K562 (cell line): ENCODE measurements around the gene ORAI3. TPM values are rescaled to one million over a fixed set of nuclear protein-coding genes. Genes with fewer than 3 reads are reported as not detected.

ENCODE experiments used
- CC2D1A ChIP-seq: fragments of 450-650 bp; IDR thresholded peaks from 2 replicates; pipeline ENCODE4 v1.6.1; 2017; ENCODE audit warnings: mild to moderate bottlenecking
- CEBPG ChIP-seq, 3 experiments: fragments of 200-800 bp in 1 of 3; sonication (Bioruptor generic) in 1 of 3; sonication (generic) in 1 of 3; formaldehyde crosslinking in 1 of 3; IDR thresholded peaks in 2 of 3; conservative IDR thresholded peaks in 1 of 3; 2 replicates each; pipeline versions ENCODE4 v1.6.1 to v1.8.0; 2016 to 2022; ENCODE audit warnings: missing compliant biosample characterization in 2 of 3, missing genetic modification characterization in 2 of 3, mild to moderate bottlenecking in 1 of 3, missing genetic modification reagents in 1 of 3
- CEBPZ ChIP-seq: fragments of 150-350 bp; IDR thresholded peaks from 2 replicates; pipeline ENCODE4 v1.6.1; 2014; ENCODE audit warnings: low read depth, mild to moderate bottlenecking, low read length, borderline replicate concordance
- CSDE1 ChIP-seq, 2 experiments: fragments of 450-650 bp; IDR thresholded peaks; 2 replicates each; pipeline ENCODE4 v1.6.1; 2016; ENCODE audit warnings: mild to moderate bottlenecking in 1 of 2
- DPF2 ChIP-seq: fragments of 450-650 bp; IDR thresholded peaks from 2 replicates; pipeline ENCODE4 v1.6.1; 2016
- FIP1L1 ChIP-seq: fragments of 200-400 bp; formaldehyde crosslinking; IDR thresholded peaks from 2 replicates; pipeline ENCODE4 v1.6.1; 2018; ENCODE audit warnings: mild to moderate bottlenecking, low read depth, low read length; ENCODE audit not compliant: poor library complexity, severe bottlenecking
- FOXO4 ChIP-seq: fragments of 450-650 bp; formaldehyde crosslinking; IDR thresholded peaks from 2 replicates; pipeline ENCODE4 v1.4.0; 2020; ENCODE audit warnings: mild to moderate bottlenecking, moderate library complexity
- KAT7 ChIP-seq: sonication (generic); formaldehyde crosslinking; IDR thresholded peaks from 2 replicates; pipeline ENCODE4 v1.8.0; 2022; ENCODE audit warnings: missing genetic modification reagents, mild to moderate bottlenecking, borderline replicate concordance
- MBD1 ChIP-seq: fragments of 250-450 bp; sonication (Bioruptor Pico); IDR thresholded peaks from 2 replicates; pipeline ENCODE4 v1.8.0; 2022; ENCODE audit warnings: inconsistent platforms
- MEF2D ChIP-seq: conservative IDR thresholded peaks from 2 replicates; pipeline ENCODE4 v1.6.1; 2016; ENCODE audit warnings: low read depth, missing genetic modification characterization, missing compliant biosample characterization
- POLR2B ChIP-seq: fragments of 450-650 bp; IDR thresholded peaks from 2 replicates; pipeline ENCODE4 v1.6.1; 2018; ENCODE audit warnings: low read depth; ENCODE audit not compliant: partially characterized antibody
- RHOXF2B ChIP-seq: fragments of 250-450 bp; sonication (Bioruptor Pico); conservative IDR thresholded peaks from 2 replicates; pipeline ENCODE4 v1.5.1; 2021
- SAFB ChIP-seq: fragments of 200-400 bp; formaldehyde crosslinking; IDR thresholded peaks from 2 replicates; pipeline ENCODE4 v1.6.1; 2017; ENCODE audit warnings: low read depth, low read length, borderline replicate concordance
- THAP7 ChIP-seq: fragments of 250-450 bp; sonication (Bioruptor Pico); IDR thresholded peaks from 2 replicates; pipeline ENCODE4 v1.5.0; 2021
- UBTF ChIP-seq, 2 experiments: IDR thresholded peaks; 2 replicates each; pipeline ENCODE4 v1.6.1; 2012; ENCODE audit warnings: improper control_type of control experiment in 2 of 2, low read depth in 2 of 2, low read length in 2 of 2, borderline replicate concordance in 1 of 2
- ZKSCAN3 ChIP-seq: fragments of 250-450 bp; sonication (Bioruptor Pico); IDR thresholded peaks from 2 replicates; pipeline ENCODE4 v1.4.0; 2020
- ZNF217 ChIP-seq: sonication (generic); formaldehyde crosslinking; IDR thresholded peaks from 2 replicates; pipeline ENCODE4 v1.8.0; 2022; ENCODE audit warnings: mild to moderate bottlenecking, missing genetic modification reagents
- ZNF668 ChIP-seq: fragments of 250-450 bp; sonication (Bioruptor Pico); IDR thresholded peaks from 2 replicates; pipeline ENCODE4 v1.8.0; 2022; ENCODE audit warnings: mild to moderate bottlenecking, inconsistent platforms
- ZNF785 ChIP-seq: fragments of 250-450 bp; sonication (Bioruptor Pico); IDR thresholded peaks from 2 replicates; pipeline ENCODE4 v1.4.0; 2020; ENCODE audit warnings: mild to moderate bottlenecking
- polyA plus RNA-seq, 8 experiments: library from polyadenylated mRNA; depleted of rRNA in 4 of 8; stranded (reverse) in 5 of 8; unstranded in 3 of 8; fragments of >200 nt; fragmentation: Nextera tagmentation in 2 of 8; fragmentation: Illumina TruSeq in 1 of 8; extraction: Ambion mirVana in 2 of 8; extraction: Trizol in 1 of 8; gene quantifications; 2 replicates each; pipeline versions ENCODE4 v1.2.1 to v1.2.3, GENCODE V29; 2011 to 2014; ENCODE audit warnings: inconsistent platforms in 1 of 8, missing spikeins in 1 of 8
- total RNA-seq, 7 experiments: library from RNA; depleted of rRNA in 6 of 7; stranded (reverse); fragments of >200 nt in 6 of 7; fragmentation: Illumina TruSeq in 2 of 7; extraction: Trizol in 2 of 7; gene quantifications; 2 replicates each; pipeline versions ENCODE4 v1.2.1 to v1.2.3, GENCODE V29; 2011 to 2021; ENCODE audit warnings: low replicate concordance in 1 of 7

Gene ORAI3
- total and polyA plus RNA-seq, 9 of the 15 experiments (the other 6 are each of a cell fraction or from before 2014, with no cell fraction given): 4.9 to 23.3 (median 14.1) TPM

- TF ChIP-seq CC2D1A (no peak), UBTF (IDR thresholded peaks at IDR 0.05; ENCODE audit: borderline replicate concordance in 1 of 2, low read depth in 2 of 2, low read length in 2 of 2) (no peak), RHOXF2B (CRISPR knock-in tag) (no peak), ZKSCAN3 (CRISPR knock-in tag) (no peak), FOXO4 (CRISPR knock-in tag) (no peak), CEBPZ (no peak), KAT7 (no peak), DPF2 (no peak), ZNF668 (CRISPR knock-in tag) (peak; percentile 75; the same call in 1 of the 2 replicates), MBD1 (CRISPR knock-in tag) (no peak), MEF2D (tag) (no peak; the same call in 1 of the 2 replicates), POLR2B (no peak), SAFB (no peak), ZNF785 (no peak), THAP7 (CRISPR knock-in tag) (no peak), CEBPG (CRISPR knock-in tag; IDR thresholded peaks at IDR 0.05) (no peak; the same call in 1 of the 2 replicates), CEBPG (tag; conservative IDR thresholded peaks at IDR 0.05 in 1 of 2, IDR thresholded peaks at IDR 0.05 in 1 of 2) (no peak), FIP1L1 (no peak), ZNF217 (CRISPR knock-in tag) (no peak), CSDE1 (IDR thresholded peaks at IDR 0.05) (peak in 1 of 2 experiments; percentile 82; a peak in 2 of 4 replicates)
Observed at GRCh38 chr16:30922420-30922959, 26.4 kb upstream of the ORAI3 start (continued).
